HTERT RPE-1 (cell line): ENCODE measurements around the gene CASP6.

Source experiments
- in situ Hi-C: fragments of 300-500 bp; cut with MboI; formaldehyde crosslinking; loops from 4 replicates; pipeline ENCODE4 v1.14.3; 2020; ENCODE audit warnings: low sequenced_read_pairs

CASP6 gene

GRCh38 chr4:109702950-109703663 lies at the start of gene CASP6:
Gene CASP6, minus strand, starts transcription at chr4:109703445. Its CDS starts 50 bp downstream, at chr4:109703395.
- in situ Hi-C loops = no loop called here

DNA sequence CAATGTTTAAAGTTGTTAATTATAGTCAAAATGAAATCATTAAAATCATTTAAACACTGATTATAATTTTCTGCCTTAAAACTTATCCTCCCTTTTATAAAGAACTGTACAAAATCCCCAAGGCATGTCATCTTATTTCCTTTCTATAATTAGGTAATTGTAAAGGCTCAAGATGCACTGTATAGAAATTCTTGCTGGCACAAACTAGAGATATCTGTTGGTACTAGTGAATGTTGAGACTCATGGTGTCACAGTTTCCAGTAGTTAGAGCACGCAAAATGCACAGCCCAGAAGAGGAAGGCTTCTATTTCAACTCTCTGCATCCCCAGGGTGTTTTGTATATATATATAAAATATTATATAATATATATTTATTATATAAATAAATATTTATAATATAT lies 49.3 kb upstream of the CASP6 start:
- in situ Hi-C loops = no loop called here

GRCh38 chr4:109751852-109752251 lies 48.6 kb upstream of the CASP6 start:
- in situ Hi-C loops = no loop called here

GRCh38 chr4:109750652-109751244 lies 47.5 kb upstream of the CASP6 start:
- in situ Hi-C loops = no loop called here

- in situ Hi-C loops = no loop called here
Measured at GRCh38 chr4:109749388-109750082, 46.3 kb upstream of the CASP6 start.

DNA sequence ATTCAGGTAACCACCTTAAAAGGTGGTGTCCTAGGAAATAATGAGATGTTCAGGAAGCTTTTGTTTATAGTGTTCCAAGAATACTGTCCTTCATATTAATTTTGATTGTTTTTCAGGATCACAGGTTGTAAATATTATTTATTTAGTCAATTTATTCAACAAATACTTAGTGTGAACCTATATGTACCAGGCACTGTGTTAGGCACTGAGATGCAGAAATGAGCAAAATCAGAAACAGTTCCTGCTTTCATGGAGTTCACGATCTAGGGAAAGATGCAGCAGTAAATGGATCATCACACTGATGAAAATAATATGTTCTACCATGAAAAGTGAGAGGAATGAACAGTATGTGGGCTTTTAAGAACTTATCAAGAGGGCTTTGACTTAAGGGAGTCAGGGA lies 44.9 kb upstream of the CASP6 start:
- in situ Hi-C loops = no loop called here

DNA sequence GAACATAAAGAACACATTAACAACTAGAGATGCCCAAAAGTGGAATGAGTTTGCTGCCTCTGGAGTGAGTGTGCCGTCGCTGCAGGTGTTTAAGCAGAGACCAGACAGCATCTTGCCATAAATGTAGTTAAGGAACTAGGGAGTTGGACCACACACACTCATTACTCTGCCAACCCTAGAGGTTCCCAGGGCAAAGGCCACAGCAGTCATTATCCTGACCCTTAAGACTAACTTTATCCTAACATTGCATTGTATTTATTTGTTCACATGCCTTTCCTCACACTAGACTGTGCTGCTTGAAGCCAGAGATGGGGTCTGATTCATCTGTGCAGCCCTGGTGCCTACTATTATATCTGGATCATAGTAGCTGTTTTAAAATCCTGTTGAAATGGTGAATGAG lies 43.5 kb upstream of the CASP6 start:
- in situ Hi-C loops = no loop called here

DNA sequence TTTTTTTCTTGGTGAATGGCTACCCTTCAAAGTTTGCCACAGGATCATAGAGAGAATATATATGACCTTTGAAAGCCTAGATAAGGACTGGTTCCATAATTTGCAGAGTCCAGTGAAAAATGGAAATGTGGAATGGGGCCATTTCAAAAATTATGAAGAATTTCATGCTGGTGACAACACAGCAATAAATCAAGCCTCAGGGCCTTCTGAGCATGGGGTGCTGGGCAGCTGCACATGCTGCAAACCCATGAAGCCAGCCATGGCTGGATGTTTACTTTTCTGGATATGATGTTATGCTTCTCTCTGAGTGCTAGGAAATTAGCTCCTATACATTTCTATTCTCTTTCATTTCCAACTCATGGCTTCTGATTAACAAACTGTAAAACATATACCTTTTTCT lies 42.6 kb upstream of the CASP6 start:
- in situ Hi-C loops = no loop called here

DNA sequence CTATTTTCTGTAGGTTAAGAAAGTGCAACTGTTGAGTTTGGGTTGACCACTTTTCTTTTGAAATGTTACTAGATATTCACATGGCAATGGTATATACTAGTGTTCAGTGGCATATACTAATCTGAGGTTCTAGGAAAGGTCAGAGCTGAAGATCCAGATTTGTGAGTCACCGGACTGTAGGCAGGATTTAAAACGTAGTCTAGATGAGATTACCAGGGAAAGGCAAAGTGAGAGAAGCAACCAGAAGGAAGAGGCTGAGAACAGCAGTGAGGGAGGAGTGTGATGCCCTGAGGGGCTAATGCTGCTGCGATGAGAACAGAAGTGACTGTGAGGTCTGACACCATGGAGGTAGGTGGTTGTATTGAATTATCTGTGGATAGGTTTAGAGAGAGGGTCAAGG lies 36.3 kb upstream of the CASP6 start:
- in situ Hi-C loops = no loop called here

DNA sequence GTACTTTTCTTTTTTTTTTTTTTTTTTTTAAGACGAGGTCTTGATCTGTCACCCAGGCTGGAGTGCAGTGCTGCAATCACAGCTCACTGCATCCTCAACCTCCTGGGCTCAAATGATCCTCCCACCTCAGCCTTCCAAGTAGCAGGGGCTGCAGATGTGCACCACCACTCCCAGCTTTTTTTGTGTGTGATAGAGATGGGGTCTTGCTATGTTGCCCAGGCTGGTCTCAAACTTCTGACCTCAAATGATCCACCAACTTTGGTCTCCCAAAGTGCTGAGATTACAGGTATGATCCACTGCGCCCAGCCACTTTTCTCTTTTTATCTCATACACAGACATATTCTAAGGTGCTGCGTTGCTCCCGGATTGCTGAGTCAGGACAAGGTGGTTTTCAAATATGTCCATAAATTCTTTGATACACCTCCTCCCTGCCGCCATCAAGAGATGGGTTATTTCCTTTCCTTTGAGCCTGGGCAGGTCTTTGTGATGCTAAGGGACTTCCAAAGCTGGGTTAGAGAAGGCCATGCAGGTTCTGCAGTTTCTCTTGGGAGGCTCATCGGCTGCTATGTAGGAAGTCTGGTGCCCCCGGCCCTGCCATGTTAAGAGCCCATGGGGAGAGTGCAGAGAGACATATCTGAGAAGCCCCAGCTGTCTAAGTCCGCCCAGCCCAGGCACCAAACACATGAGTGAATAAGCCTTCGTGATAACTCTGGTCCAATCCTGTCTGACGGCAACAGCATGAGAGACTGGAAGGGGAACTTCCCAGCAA lies 35.0 kb upstream of the CASP6 start:
- in situ Hi-C loops = no loop called here

- in situ Hi-C loops = no loop called here
Measured at GRCh38 chr4:109735566-109736365, 32.5 kb upstream of the CASP6 start.

DNA sequence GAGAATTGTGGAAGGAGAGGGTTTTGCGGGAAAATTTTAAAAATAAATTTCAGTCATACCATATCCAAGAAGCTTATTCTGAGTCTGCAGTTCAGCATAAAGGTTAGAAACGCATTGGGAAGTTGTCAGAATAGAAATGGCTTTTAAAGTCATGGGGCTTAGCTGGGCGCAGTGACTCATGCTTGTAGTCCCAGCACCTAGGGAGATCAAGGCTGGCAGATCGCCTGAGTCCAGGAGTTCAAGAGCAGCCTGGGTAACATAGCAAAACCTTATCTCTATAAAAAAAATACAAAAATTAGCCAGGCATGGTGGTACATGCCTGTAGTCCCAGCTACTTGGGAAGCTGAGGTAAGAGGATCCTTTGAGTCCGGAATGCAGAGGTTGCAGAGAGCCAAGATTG lies 30.5 kb upstream of the CASP6 start:
- in situ Hi-C loops = no loop called here

DNA sequence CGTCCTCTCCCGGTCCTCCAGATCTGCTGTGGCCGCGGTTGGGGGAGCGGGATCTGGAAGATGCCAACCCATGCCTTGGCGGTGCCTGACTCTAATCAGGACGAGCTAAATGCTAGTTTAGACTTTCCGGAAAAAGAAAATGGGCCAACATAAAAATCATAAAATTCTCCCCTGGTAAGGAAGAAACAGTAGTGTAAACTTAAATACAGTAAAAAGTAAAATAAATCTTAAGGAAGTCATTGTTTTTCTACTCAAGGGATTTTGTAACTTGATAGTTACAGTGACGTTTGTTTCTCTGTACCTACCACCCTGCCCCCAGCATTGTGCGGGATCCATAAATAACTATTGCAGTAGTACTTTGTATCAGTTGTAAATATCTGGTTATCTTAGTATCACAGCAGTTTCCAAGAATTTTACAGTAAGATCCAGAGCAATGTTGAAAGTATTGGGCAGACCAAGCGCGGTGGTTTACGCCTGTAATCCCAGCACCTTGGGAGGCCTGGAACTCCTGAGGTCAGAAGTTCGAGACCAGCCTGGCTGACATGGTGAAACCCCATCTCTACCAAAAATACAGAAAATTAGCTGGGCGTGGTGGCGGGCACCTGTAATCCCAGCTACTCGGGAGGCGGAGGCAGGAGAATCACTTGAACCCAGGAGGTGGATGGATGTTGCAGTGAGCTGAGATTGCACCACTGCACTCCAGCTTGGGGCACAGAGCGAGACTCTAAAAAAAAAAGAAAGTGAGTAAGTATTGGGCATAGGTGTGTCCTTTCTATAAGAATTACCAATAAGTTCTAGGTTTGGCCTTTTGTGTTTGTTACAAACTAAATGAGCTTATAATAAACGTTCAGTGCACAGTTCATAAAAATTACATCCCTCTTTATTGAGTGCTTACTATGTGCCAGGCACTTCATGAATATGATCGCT lies 27.6 kb upstream of the CASP6 start:
- in situ Hi-C loops = no loop called here

GRCh38 chr4:109729718-109730618 lies 26.7 kb upstream of the CASP6 start, which contains the start of gene PLA2G12A:
Gene PLA2G12A, minus strand, starts transcription at chr4:109730070. Its CDS starts 261 bp downstream, at chr4:109729809.
- in situ Hi-C loops = no loop called here

GRCh38 chr4:109729117-109729717 lies 26.0 kb upstream of the CASP6 start:
- in situ Hi-C loops = no loop called here

- in situ Hi-C loops = no loop called here
Measured at GRCh38 chr4:109728385-109728784, 25.1 kb upstream of the CASP6 start.

- in situ Hi-C loops = no loop called here
Measured at GRCh38 chr4:109723110-109723509, 19.9 kb upstream of the CASP6 start.

- in situ Hi-C loops = no loop called here
Measured at GRCh38 chr4:109722357-109722756, 19.1 kb upstream of the CASP6 start.
